ENCODE data around the gene ADARB2.
A peak's percentile ranks its signal among the peaks of the same experiment; 100 is the strongest.

ADARB2 gene

DNA sequence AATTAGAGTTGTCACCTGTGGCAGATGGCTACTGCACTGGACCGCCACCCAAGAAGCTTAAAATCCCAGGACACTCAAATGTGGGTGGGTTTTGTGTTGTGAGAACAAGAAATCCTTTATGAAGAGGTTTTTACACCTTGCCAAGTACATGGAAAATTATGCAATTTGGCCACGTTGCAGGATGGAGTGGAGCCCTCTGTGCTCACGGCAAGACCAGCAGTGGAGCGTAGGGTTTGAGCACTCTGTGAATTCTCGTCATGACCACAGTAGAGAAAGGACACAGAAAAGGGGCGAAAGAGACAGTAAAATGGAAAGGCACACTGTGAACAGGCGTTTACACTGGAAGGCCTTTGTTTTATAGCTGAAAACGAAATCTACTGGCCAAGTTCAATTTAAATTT lies 222.6 kb downstream of the ADARB2 start:
- H4K20me1 ChIP-seq, result no peaks in the 10 kb centered on the region
- no peak for TF ChIP-seq Cebpa-rat (IDR thresholded peaks at IDR 0.05)
- H3K4me3 ChIP-seq, result no peak overlapping the region
- no peak overlapping the region for H3K27ac ChIP-seq
- peaks cover 4% of the 10 kb centered on the region; the same call in 1 of the 2 replicates for H3K9me3 ChIP-seq
- H3K4me1 ChIP-seq, result no peaks in the 10 kb centered on the region
- no peak overlapping the region for H3K4me2 ChIP-seq
- no peak overlapping the region for H3K9ac ChIP-seq
- H3K36me3 ChIP-seq, result no peaks in the 10 kb centered on the region
- no peaks in the 10 kb centered on the region for H3K27me3 ChIP-seq

DNA sequence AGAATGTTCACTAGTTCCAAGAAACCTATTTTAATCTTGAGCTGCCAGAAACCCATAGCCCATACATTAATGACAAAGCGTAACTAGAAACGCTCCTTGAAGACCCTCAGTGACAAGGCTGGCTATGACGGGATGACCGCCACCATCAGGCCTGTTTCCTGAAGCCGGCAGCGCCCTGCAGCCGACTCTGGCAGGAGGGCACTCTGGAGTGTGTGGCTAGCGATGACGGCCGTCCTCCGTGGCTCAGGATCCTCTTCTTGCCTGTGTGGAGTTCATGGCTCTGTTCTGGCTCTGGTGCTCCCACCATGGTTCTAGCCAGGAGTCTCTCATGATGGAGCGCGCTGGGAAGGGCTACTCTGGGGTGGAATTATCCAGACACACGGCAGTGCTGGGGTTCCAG lies 224.1 kb downstream of the ADARB2 start:
- no peaks in the 10 kb centered on the region for H3K27me3 ChIP-seq
- H3K27ac ChIP-seq, result no peak overlapping the region
- H3K4me3 ChIP-seq, result no peak overlapping the region
- H3K9ac ChIP-seq, result no peak overlapping the region
- no peaks in the 10 kb centered on the region for H3K36me3 ChIP-seq
- no peak overlapping the region for H3K4me2 ChIP-seq
- no peaks in the 10 kb centered on the region for H4K20me1 ChIP-seq
- TF ChIP-seq Cebpa-rat (IDR thresholded peaks at IDR 0.05), result no peak
- H3K4me1 ChIP-seq, result no peaks in the 10 kb centered on the region
- peaks cover 4% of the 10 kb centered on the region; the same call in 1 of the 2 replicates for H3K9me3 ChIP-seq

DNA sequence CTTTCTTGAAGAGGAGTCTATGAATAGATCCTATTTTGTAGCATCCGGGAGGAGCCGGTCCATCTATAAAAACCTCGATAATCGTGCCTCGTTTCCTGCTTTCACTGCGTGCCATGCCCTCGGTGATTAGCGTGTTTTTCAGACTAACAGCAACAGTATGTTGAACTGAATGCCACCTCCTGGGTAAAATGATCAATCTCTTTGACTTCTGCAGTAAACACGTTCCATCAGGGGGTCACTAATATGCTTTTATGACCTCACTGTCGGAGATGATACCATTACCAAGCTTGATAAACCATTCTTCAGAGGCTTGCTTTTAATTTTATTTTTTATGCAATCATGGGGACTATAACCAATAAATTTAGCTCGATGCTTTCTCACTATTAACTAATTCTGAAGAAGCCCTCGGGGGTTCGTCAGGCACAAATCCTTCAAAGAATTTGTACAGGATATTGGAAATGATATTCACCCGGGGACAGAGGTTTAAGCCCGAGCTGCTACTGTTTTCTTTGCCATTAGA lies 228.3 kb downstream of the ADARB2 start:
- no peaks in the 10 kb centered on the region for H3K27me3 ChIP-seq
- peaks cover 12% of the 10 kb centered on the region for H3K9me3 ChIP-seq

DNA sequence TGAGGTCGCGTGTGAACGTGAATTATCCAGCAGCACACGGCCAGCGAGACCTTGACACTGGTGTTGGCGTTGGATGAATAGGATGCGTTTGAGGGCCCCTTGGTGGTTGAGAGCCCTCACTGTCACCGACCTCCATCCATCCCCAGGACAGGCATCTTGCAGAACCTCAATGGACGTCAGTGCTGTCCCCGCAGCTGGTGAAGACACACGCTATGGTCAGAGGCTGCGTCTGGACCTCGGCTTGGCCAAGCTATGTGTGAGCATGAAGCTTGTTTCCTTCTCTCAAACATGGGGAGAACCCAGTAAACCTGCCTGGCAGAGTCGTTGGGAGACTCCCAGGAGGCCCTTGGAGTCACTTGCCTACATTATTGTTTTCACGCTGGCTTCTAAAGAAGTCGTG lies 229.2 kb downstream of the ADARB2 start:
- Histone ChIP-seq H3K9me3 (peaks cover 12% of the 10 kb centered on the region), H4K20me1 (no peaks in the 10 kb centered on the region), H3K36me3 (no peaks in the 10 kb centered on the region), H3K9ac (no peak overlapping the region), H3K4me1 (peaks cover 19% of the 10 kb centered on the region), H3K27ac (no peak overlapping the region), H3K27me3 (no peaks in the 10 kb centered on the region), H3K4me2 (no peak overlapping the region), H3K4me3 (no peak overlapping the region)
- no peak for TF ChIP-seq Cebpa-rat (IDR thresholded peaks at IDR 0.05)

More for the DNA sequence above, 228.3 kb downstream of the ADARB2 start:
- no peak overlapping the region for H3K4me3 ChIP-seq
- no peak overlapping the region for H3K9ac ChIP-seq
- no peaks in the 10 kb centered on the region for H3K36me3 ChIP-seq
- no peak overlapping the region for H3K27ac ChIP-seq
- no peak overlapping the region for H3K4me2 ChIP-seq
- H3K4me1 ChIP-seq, result peaks cover 12% of the 10 kb centered on the region
- no peak for TF ChIP-seq Cebpa-rat (IDR thresholded peaks at IDR 0.05)
- no peaks in the 10 kb centered on the region for H4K20me1 ChIP-seq

DNA sequence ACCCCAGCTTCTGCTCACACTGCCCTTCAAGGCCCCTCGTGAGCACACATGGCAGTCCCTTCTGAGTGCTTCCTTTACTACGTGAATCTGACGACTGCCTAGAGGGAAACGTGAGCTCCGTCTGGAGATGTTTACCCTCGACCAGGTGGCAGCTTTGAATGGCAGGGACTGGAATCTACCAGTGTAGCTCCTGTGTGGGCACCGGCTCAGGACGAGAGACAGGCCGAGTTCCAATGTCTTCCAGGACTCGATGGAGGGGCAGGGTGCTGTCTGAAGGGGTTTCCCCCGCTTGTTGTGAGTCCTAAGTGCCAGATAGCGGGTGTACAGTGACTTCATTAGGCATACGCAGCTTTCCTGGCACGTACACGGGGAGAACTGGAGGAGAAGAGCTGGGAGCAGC lies 229.9 kb downstream of the ADARB2 start:
- Histone ChIP-seq H3K9ac (no peak overlapping the region), H4K20me1 (no peaks in the 10 kb centered on the region), H3K4me1 (peaks cover 23% of the 10 kb centered on the region), H3K9me3 (peaks cover 9% of the 10 kb centered on the region; the same call in 1 of the 2 replicates), H3K4me2 (0 out of 2 replicates have a peak overlapping the region, but pooled peaks have one; percentile 16), H3K36me3 (no peaks in the 10 kb centered on the region), H3K27ac (peak overlapping the region; percentile 26; the same call in 1 of the 2 replicates), H3K4me3 (no peak overlapping the region), H3K27me3 (no peaks in the 10 kb centered on the region)
- no peak for TF ChIP-seq Cebpa-rat (IDR thresholded peaks at IDR 0.05)

DNA sequence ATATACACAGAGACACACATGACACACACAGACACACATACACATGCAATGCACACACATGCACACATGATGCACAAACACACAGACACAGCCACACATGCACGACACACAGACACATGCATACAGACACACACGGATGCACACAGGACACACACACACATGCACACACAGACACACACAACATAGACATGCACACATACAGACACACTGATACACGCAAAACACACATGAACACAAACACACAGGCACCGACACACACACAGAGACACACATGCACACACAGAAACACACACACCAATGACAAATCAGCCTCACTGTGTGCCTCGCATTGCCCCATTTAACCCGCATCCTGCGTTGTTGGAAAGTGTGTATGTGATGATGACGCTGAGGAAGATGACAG lies 232.4 kb downstream of the ADARB2 start:
- TF ChIP-seq Cebpa-rat (IDR thresholded peaks at IDR 0.05), result no peak
- Histone ChIP-seq H3K27ac (no peak overlapping the region), H3K9me3 (peaks cover 10% of the 10 kb centered on the region; the same call in 1 of the 2 replicates), H3K9ac (no peak overlapping the region), H3K4me1 (peaks cover 30% of the 10 kb centered on the region), H4K20me1 (no peaks in the 10 kb centered on the region), H3K36me3 (no peaks in the 10 kb centered on the region), H3K4me2 (no peak overlapping the region), H3K4me3 (no peak overlapping the region), H3K27me3 (no peaks in the 10 kb centered on the region)

DNA sequence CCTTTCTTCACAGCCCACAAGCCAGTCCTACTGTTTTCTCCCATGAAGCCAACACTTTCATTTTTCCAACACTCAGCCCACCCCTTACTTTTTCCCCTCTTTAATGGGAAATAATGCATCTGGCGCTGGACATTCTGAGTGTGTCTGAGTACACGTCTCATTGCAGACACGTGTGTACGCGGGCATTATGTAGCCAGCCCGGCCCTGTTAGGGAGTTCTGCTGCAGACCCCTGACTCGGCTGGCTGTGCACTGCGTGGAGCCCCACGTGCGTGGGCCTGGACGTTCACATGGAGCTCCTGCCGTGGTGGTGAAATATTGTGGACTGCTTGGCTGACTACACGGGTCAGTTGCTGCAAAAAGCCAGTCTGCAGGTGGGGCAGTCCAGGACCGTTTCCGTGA lies 233.0 kb downstream of the ADARB2 start:
- no peak for TF ChIP-seq Cebpa-rat (IDR thresholded peaks at IDR 0.05)
- Histone ChIP-seq H3K9me3 (peaks cover 17% of the 10 kb centered on the region; the same call in 1 of the 2 replicates), H3K27ac (no peak overlapping the region), H3K36me3 (no peaks in the 10 kb centered on the region), H3K4me3 (no peak overlapping the region), H3K27me3 (no peaks in the 10 kb centered on the region), H3K4me2 (no peak overlapping the region), H4K20me1 (no peaks in the 10 kb centered on the region), H3K9ac (no peak overlapping the region), H3K4me1 (peaks cover 30% of the 10 kb centered on the region)

DNA sequence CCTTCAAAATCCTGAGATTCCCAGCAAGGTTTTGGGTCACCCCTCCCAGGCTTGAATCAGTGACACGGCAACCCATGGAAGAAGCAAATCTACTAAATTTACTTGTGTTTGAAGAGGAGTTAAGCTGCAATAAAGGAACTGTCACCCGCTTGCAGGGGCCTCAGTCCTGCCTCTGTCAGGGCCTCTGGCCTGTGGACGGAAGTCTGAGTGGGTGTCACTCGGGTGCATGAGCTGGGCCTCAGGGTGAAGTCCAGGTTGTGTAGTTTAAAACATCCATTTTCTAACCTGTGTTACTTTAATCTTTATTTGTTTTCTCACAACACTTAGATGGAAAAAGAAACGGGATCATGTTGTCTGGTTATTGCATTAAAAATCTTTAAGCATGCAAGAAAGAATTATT lies 234.9 kb downstream of the ADARB2 start:
- no peaks in the 10 kb centered on the region for H3K36me3 ChIP-seq
- H3K9me3 ChIP-seq, result peaks cover 18% of the 10 kb centered on the region
- H4K20me1 ChIP-seq, result no peaks in the 10 kb centered on the region
- H3K9ac ChIP-seq, result no peak overlapping the region
- no peaks in the 10 kb centered on the region for H3K27me3 ChIP-seq
- H3K4me2 ChIP-seq, result peak overlapping the region; percentile 6; the same call in 1 of the 2 replicates
- H3K4me3 ChIP-seq, result no peak overlapping the region
- peaks cover 26% of the 10 kb centered on the region for H3K4me1 ChIP-seq
- no peak for TF ChIP-seq Cebpa-rat (IDR thresholded peaks at IDR 0.05)
- no peak overlapping the region for H3K27ac ChIP-seq

DNA sequence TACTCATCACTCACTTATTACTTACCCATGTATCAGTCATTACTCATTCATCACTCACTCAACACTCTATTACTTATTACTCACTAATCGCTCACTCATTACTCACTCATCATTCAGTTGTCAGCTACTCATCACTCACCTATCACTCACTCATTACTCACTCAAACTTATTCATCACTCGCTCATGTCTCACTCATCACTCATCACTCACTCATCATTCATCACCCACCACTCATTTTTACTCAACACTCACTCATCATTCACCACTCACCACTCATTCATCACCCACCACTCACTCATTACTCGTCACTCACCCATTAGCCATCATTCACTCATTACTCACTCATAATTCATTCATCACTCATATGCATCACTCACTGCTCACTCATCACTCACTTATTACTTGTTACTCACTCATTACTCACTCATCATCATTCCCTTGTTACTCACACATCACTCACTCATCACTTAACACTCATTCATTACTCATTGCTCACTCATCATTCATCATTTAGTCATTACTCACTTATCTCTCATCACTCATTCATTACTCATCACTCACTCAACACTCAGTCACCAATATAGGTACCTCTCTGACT lies 237.9 kb downstream of the ADARB2 start:
- H3K27me3 ChIP-seq, result no peaks in the 10 kb centered on the region
- H3K9me3 ChIP-seq, result peaks cover 13% of the 10 kb centered on the region
- H3K4me3 ChIP-seq, result no peak overlapping the region
- H3K4me1 ChIP-seq, result peaks cover 18% of the 10 kb centered on the region
- H4K20me1 ChIP-seq, result no peaks in the 10 kb centered on the region
- no peak overlapping the region for H3K27ac ChIP-seq
- no peak overlapping the region for H3K4me2 ChIP-seq
- H3K9ac ChIP-seq, result no peak overlapping the region
- no peak for TF ChIP-seq Cebpa-rat (IDR thresholded peaks at IDR 0.05)
- H3K36me3 ChIP-seq, result no peaks in the 10 kb centered on the region

DNA sequence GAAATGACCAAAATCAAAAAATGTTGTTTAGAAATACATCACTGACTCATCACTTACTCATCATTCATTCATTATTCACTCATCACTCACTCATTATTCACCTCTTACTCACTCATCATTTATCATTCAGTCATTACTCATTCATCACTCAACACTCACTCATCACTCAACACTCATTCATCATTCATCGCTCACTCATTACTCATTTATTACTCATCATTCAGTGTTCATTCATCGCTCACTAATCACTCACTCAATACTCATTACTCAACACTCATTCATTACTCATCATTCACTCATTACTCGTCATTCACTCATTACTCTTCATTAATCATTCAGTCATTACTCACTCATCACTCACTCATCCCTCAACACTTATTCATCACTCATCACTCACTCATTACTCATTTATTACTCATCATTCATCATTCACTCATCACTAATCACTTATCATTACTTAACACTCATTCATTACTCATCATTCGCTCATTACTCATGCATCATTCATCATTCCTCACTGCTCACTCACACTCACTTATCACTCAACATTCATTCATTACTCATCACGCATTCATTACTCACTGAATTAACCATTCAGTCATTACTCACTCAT lies 238.5 kb downstream of the ADARB2 start:
- no peaks in the 10 kb centered on the region for H4K20me1 ChIP-seq
- H3K9ac ChIP-seq, result no peak overlapping the region
- peaks cover 18% of the 10 kb centered on the region for H3K4me1 ChIP-seq
- TF ChIP-seq Cebpa-rat (IDR thresholded peaks at IDR 0.05), result no peak
- no peak overlapping the region for H3K27ac ChIP-seq
- H3K9me3 ChIP-seq, result peaks cover 10% of the 10 kb centered on the region
- H3K27me3 ChIP-seq, result no peaks in the 10 kb centered on the region
- no peaks in the 10 kb centered on the region for H3K36me3 ChIP-seq
- H3K4me3 ChIP-seq, result no peak overlapping the region
- no peak overlapping the region for H3K4me2 ChIP-seq

Measured in BLaER1 (cell line).